Natural killer cell (primary cell): ENCODE data around the gene PLXDC1. TPM values are rescaled to one million over a fixed set of nuclear protein-coding genes. Genes with fewer than 3 reads are reported as not detected.

ENCODE experiments used
- ATAC-seq, 3 donors: fragments of 150-1000 bp in 2 of 3; fragments of 200-7000 bp in 1 of 3; cut with Tn5 transposase; 1 replicate in 1 of 3; 2 replicates in 2 of 3; pipeline ENCODE4 v1.10.0; 2021; ENCODE audit warnings: mild to moderate bottlenecking in 2 of 3, moderate library complexity in 2 of 3
- DNase-seq, 2 donors: peaks; one replicate each; pipeline versions ENCODE4 v3.0.0 to v3.0.0-alpha.2; 2013 to 2021; ENCODE audit warnings: mixed read lengths in 1 of 2
- H3K27ac ChIP-seq: one replicate; pipeline ENCODE4 v1.5.1; 2013; ENCODE audit warnings: mild to moderate bottlenecking, low read length
- H3K27me3 ChIP-seq: one replicate; pipeline ENCODE4 v1.6.1; 2013; ENCODE audit warnings: low read length; ENCODE audit not compliant: control insufficient read depth, insufficient read depth
- H3K36me3 ChIP-seq: one replicate; pipeline ENCODE4 v1.6.1; 2013; ENCODE audit warnings: low read length; ENCODE audit not compliant: control insufficient read depth, insufficient read depth
- H3K4me1 ChIP-seq: one replicate; pipeline ENCODE4 v1.6.1; 2013; ENCODE audit warnings: low read length; ENCODE audit not compliant: control insufficient read depth, insufficient read depth
- H3K4me3 ChIP-seq: one replicate; pipeline ENCODE4 v1.5.1; 2013; ENCODE audit warnings: low read length
- H3K9me3 ChIP-seq: one replicate; pipeline ENCODE4 v1.6.1; 2013; ENCODE audit warnings: low read length; ENCODE audit not compliant: control insufficient read depth, insufficient read depth
- H3K27ac Mint-ChIP-seq, 2 donors: one replicate each; pipeline ENCODE4 v1.8.0; 2022; ENCODE audit warnings: mild to moderate bottlenecking in 2 of 2, mixed read lengths in 2 of 2, moderate library complexity in 1 of 2
- H3K27me3 Mint-ChIP-seq, 2 donors: one replicate each; pipeline ENCODE4 v1.8.0; 2022; ENCODE audit warnings: low read depth in 2 of 2, mixed read lengths in 2 of 2
- H3K36me3 Mint-ChIP-seq: one replicate; pipeline ENCODE4 v1.8.0; 2022; ENCODE audit warnings: mixed read lengths
- H3K4me1 Mint-ChIP-seq, 2 donors: one replicate each; pipeline ENCODE4 v1.8.0; 2022; ENCODE audit warnings: mixed read lengths in 2 of 2
- H3K4me3 Mint-ChIP-seq: one replicate; pipeline ENCODE4 v1.8.0; 2022; ENCODE audit warnings: mild to moderate bottlenecking, moderate library complexity, mixed read lengths
- H3K9me3 Mint-ChIP-seq, 2 donors: one replicate each; pipeline ENCODE4 v1.8.0; 2022; ENCODE audit warnings: mixed read lengths in 2 of 2
- WGBS: methylation state at CpG from one replicate; pipeline ENCODE4 v1.1.7; 2013; ENCODE audit warnings: missing lambda C conversion rate; ENCODE audit not compliant: insufficient coverage; 5-methylcytosine and 5-hydroxymethylcytosine counted together
- intact Hi-C: fragments of 100-400 bp; cut with micrococcal nuclease; formaldehyde crosslinking; loops from one replicate; pipeline ENCODE4 v1.14.2; 2022
- total RNA-seq, 4 donors: library from RNA; stranded (reverse); fragments of 120-200 nt in 1 of 4; gene quantifications; one replicate each; pipeline versions ENCODE4 v1.2.3 to v1.2.4, GENCODE V29; 2013 to 2022
- TF ChIP-seq, protein P1 (sequence below): fragments of 200-600 bp; IDR thresholded peaks from one replicate; pipeline ENCODE4 v1.8.0; 2022; ENCODE audit warnings: antibody characterized with exemption

PLXDC1 gene
- total RNA-seq, 3 donors from 2014 or later (not counting 1 experiment from before 2014, with no cell fraction given) = 5.7 to 53.6 (median 15.9) TPM

DNA sequence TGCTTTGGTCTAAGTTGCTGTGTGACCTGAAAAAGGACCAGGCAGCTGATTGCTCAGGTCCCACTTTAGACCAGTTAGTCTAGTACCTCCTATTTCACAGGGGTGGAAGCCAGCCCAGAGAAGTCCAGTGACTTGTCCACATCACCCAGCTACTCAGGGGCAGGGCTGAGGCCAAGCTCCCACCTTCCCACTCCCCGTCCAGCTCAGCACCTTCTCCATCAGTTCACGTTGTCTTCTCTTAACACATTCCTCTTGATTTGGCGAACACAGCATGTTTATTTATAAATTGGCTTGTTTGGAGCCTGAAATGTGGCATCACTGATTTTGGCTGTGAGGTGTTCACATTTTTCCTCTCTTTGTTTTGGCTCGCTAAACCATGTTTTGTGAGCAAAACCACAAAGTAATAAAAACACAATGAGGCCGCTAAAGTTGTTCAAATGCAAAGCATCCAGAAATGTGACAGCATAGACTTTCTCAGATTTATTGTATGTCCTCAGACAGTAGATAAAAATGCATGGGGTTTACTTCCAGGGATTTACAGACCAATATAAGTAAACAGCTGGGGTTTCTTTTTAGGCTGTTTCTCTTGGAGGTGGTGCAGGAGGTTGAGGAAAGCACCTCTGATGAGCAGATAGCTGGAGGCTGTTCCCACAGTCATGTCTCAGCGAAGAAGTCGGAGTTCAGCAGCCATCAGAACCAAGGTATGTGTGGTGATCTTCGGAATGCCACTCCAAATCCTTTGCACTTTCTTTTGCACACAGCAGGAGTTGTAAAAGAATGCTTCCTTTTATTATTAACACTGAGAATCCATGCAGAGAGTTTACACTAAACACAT lies 88.4 kb downstream of the PLXDC1 start:
- ATAC-seq (no peak), DNase-seq (no peak)
- intact Hi-C loops = no loop called here
- H3K27me3 ChIP-seq = no peaks in the 10 kb centered on the region
- no peaks in the 10 kb centered on the region for H3K4me1 ChIP-seq
- Mint-ChIP-seq H3K36me3 (no peaks in the 10 kb centered on the region), H3K27me3 (no peaks in the 10 kb centered on the region), H3K9me3 (no peaks in the 10 kb centered on the region), H3K27ac (no peak overlapping the region), H3K4me1 (no peaks in the 10 kb centered on the region), H3K4me3 (no peak overlapping the region)
- H3K27ac ChIP-seq = no peak overlapping the region
- H3K9me3 ChIP-seq = no peaks in the 10 kb centered on the region
- 80% methylated on average over 7 of the region's 8 CpGs for WGBS
- no peaks in the 10 kb centered on the region for H3K36me3 ChIP-seq
- TF ChIP-seq, protein P1, sequence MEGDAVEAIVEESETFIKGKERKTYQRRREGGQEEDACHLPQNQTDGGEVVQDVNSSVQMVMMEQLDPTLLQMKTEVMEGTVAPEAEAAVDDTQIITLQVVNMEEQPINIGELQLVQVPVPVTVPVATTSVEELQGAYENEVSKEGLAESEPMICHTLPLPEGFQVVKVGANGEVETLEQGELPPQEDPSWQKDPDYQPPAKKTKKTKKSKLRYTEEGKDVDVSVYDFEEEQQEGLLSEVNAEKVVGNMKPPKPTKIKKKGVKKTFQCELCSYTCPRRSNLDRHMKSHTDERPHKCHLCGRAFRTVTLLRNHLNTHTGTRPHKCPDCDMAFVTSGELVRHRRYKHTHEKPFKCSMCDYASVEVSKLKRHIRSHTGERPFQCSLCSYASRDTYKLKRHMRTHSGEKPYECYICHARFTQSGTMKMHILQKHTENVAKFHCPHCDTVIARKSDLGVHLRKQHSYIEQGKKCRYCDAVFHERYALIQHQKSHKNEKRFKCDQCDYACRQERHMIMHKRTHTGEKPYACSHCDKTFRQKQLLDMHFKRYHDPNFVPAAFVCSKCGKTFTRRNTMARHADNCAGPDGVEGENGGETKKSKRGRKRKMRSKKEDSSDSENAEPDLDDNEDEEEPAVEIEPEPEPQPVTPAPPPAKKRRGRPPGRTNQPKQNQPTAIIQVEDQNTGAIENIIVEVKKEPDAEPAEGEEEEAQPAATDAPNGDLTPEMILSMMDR = no peak
- H3K4me3 ChIP-seq = no peak overlapping the region

DNA sequence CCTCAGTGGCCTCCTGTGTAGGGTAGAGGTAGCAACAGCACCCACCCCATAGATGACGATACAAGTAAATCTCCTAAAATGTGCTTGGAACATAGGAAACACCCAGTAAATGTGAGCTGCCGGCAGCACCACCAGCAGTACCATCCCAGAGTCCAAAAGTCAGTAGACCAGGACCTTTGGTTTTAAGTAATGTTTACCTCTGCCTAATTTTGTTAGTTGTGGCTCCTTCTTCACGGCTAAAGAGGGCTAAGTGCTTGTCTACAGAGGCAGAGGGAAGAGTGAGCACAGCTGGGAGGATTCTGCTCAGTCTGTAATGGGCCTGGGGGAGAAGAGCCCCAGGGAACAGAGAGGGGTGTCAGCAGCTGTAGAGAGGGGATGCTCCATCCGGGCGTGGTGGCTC lies 92.9 kb downstream of the PLXDC1 start:
- Mint-ChIP-seq H3K9me3 (no peaks in the 10 kb centered on the region), H3K4me3 (no peak overlapping the region), H3K4me1 (peaks cover 6 to 7% of the 10 kb centered on the region in 2 donors), H3K27ac (no peak overlapping the region), H3K36me3 (no peaks in the 10 kb centered on the region), H3K27me3 (no peaks in the 10 kb centered on the region)
- Histone ChIP-seq H3K4me3 (no peak overlapping the region), H3K9me3 (no peaks in the 10 kb centered on the region), H3K4me1 (peaks cover 13% of the 10 kb centered on the region), H3K36me3 (no peaks in the 10 kb centered on the region), H3K27ac (no peak overlapping the region), H3K27me3 (no peaks in the 10 kb centered on the region)
- 77% methylated on average over 5 of the region's 5 CpGs for WGBS
- TF ChIP-seq, protein P1 = no peak
- no peak for DNase-seq
- intact Hi-C loops = loop anchor here (5.0 kb wide), 1 partner anchor 34 kb away; no protein-coding TSS in a partner anchor
- no peak for ATAC-seq

DNA sequence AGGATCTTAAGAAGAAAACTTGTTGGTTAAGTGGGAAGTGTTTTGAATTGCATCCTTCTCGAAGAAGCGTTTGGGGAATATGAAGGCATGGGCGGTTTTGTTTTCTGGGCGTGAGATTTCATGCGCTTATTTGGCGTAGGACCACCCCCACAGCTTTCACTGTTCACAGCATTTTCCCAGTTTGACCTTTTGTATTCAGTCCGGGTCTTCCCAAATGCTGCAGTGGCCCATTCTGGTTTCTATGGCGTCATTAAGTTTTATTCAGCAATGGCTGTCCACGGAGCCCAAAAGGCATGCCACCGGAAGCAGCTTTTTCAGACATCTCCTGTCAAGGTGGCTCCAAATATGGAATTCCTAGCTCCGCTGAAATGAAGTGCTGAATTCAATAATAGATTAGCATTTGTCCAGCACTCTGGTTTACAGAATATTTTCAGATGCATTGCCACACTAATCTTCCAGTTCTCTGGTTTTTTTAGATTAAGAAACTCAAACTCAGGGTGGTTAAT lies 93.7 kb downstream of the PLXDC1 start:
- WGBS = 88% methylated on average over 11 of the region's 11 CpGs
- DNase-seq (no peak), ATAC-seq (no peak)
- Mint-ChIP-seq H3K27me3 (peaks cover under 1 to 4% of the 10 kb centered on the region in 2 donors), H3K27ac (peak overlapping the region in 1 of 2 donors; percentile 58), H3K36me3 (no peaks in the 10 kb centered on the region), H3K4me3 (peak overlapping the region; percentile 81), H3K4me1 (peaks cover 6 to 7% of the 10 kb centered on the region in 2 donors), H3K9me3 (no peaks in the 10 kb centered on the region)
- no peaks in the 10 kb centered on the region for H3K36me3 ChIP-seq
- peaks cover 13% of the 10 kb centered on the region for H3K4me1 ChIP-seq
- no peaks in the 10 kb centered on the region for H3K27me3 ChIP-seq
- no peak overlapping the region for H3K27ac ChIP-seq
- H3K9me3 ChIP-seq = no peaks in the 10 kb centered on the region
- intact Hi-C loops = loop anchor here (5.0 kb wide), 1 partner anchor 35 kb away; no protein-coding TSS in a partner anchor
- no peak overlapping the region for H3K4me3 ChIP-seq
- TF ChIP-seq, protein P1 = no peak
